Measurements from ENCODE around the gene PPIB. TPM values are rescaled to one million over a fixed set of nuclear protein-coding genes. Genes with fewer than 3 reads are reported as not detected.

The PPIB gene
- 692 and 1,959 TPM in 2 replicates for total RNA-seq

DNA sequence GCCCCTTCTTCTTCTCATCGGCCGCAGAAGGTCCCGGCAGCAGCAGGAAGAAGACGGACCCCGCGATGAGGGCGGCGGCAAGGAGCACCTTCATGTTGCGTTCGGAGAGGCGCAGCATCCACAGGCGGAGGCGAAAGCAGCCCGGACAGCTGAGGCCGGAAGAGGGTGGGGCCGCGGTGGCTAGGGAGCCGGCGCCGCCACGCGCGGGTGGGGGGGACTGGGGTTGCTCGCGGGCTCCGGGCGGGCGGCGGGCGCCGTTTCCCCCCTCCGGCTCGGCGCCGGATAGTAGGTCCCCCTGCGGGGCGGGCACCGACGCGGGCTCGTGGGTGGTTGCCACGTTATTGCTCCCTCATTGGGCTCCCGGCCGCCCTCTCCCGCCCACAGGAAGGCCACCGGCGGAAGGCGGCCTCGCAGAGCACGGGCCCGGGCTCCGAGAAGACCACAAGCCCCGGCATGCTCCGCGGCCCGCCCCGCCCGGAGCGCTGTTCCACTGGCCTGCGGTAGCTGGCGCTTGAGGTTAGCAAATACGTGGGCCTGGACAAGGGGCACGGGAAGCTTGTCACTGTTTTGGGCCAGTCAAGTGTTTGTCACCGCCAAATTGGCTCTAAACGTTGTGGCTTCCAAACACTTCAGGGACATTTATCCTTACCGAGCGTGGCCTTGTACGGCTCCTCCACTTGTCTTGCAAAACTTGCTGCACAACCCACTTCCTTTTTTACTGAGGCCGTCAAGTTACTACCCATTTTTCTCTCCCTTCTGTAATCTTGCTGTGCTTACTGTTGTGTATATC is at the start of gene PPIB:
PPIB (minus strand) TSS at position 154 of the 790 bp plus-strand sequence; CDS start at position 118, 36 bp downstream.

DNA sequence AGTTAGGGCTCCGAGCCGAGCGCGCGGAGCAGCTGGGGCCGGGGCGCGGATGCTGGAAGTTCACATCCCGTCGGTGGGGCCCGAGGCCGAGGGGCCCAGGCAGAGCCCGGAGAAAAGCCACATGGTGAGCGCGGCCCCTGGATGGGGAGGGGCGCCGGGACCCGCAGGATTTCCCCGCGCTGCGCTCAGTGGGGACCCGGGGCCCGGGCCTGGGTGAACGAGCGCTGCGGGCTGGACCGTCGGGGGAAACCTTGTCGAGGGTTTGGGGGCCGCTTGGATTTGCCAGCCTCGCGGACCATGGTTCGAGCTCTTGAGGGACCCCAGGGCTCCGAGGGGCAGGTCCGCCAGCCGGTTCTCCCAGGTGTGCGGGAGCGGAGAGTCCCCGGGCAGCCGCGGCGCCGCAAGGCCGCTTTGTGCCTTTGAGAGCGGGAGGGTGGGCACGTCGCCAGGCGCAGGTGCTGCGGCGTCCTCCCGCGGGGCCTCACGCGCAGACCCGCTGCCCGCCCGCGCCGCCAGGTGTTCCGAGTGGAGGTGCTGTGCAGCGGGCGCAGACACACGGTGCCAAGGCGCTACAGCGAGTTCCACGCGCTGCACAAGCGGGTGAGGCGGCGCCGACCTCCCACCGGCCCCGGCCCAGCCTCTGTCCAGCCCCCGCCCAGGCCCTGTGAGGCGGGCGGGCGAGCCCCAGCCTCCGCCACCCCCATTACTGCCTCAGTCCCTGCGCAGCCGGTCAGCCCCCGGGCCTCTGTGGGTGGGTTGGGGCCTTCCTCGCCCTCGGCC is 10.9 kb downstream of the PPIB start, which contains the start of gene SNX22:
SNX22 (plus strand) TSS at position 5 of the 780 bp plus-strand sequence; CDS start at position 50, 45 bp downstream.

Small RNAs within 50 kb of the gene (small RNA-seq; reads per million reads assigned to genes)
- gene RF00019 (ENCODE audit: low replicate concordance): not detected

Other genes with a start within 250 kb of the PPIB start
- 1.1 TPM in 2 replicates for gene DAPK2, start 116.5 kb downstream of the PPIB start, total RNA-seq
- gene CIAO2A, start 69.2 kb downstream of the PPIB start, total RNA-seq: 36.5 and 52.8 TPM in 2 replicates
- 35.6 and 46.6 TPM in 2 replicates for gene SNX1, start 67.0 kb downstream of the PPIB start, total RNA-seq
- gene SNX22, start 11.3 kb downstream of the PPIB start, total RNA-seq: under 0.01 and 0.14 TPM in 2 replicates
- gene CSNK1G1, start 193.2 kb upstream of the PPIB start, total RNA-seq: 22.8 TPM in 2 replicates
- gene PCLAF, start 218.4 kb upstream of the PPIB start, total RNA-seq: 14.2 and 35.2 TPM in 2 replicates
- 9.9 and 11.8 TPM in 2 replicates for gene TRIP4, start 224.8 kb upstream of the PPIB start, total RNA-seq